H9 (cell line): ENCODE data around the gene PRKCB. TPM values are rescaled to one million over a fixed set of nuclear protein-coding genes. Genes with fewer than 3 reads are reported as not detected.

Source experiments
- DNase-seq: peaks from one replicate; pipeline ENCODE4 v3.0.0-alpha.2; 2017
- H2AFZ ChIP-seq: one replicate; pipeline ENCODE4 v1.6.1; 2013; ENCODE audit warnings: mild to moderate bottlenecking, low read length, control low read depth, moderate library complexity
- H2AK5ac ChIP-seq: 2 replicates; pipeline ENCODE4 v1.6.1; 2013; ENCODE audit warnings: low read length, control low read depth, mixed read lengths; ENCODE audit not compliant: insufficient read length
- H2BK120ac ChIP-seq: one replicate; pipeline ENCODE4 v1.6.1; 2013; ENCODE audit warnings: low read depth, mild to moderate bottlenecking, low read length, control low read depth, inconsistent platforms; ENCODE audit not compliant: poor library complexity, severe bottlenecking
- H2BK12ac ChIP-seq: 2 replicates; pipeline ENCODE4 v1.6.1; 2013; ENCODE audit warnings: low read length, control low read depth, mixed read lengths, low read depth; ENCODE audit not compliant: insufficient read length
- H2BK15ac ChIP-seq: 2 replicates; pipeline ENCODE4 v1.6.1; 2013; ENCODE audit warnings: low read depth, low read length, control low read depth
- H2BK20ac ChIP-seq: one replicate; pipeline ENCODE4 v1.6.1; 2013; ENCODE audit warnings: low read depth, mild to moderate bottlenecking, low read length, control low read depth, inconsistent platforms; ENCODE audit not compliant: poor library complexity, severe bottlenecking
- H2BK5ac ChIP-seq: 2 replicates; pipeline ENCODE4 v1.6.1; 2013; ENCODE audit warnings: low read length, control low read depth, mixed read lengths; ENCODE audit not compliant: insufficient read length
- H3K14ac ChIP-seq: 2 replicates; pipeline ENCODE4 v1.6.1; 2013; ENCODE audit warnings: low read length, control low read depth; ENCODE audit not compliant: insufficient read depth
- H3K18ac ChIP-seq: 2 replicates; pipeline ENCODE4 v1.6.1; 2013; ENCODE audit warnings: low read depth, mild to moderate bottlenecking, mixed read lengths, low read length, control low read depth; ENCODE audit not compliant: insufficient read length
- H3K23ac ChIP-seq: 2 replicates; pipeline ENCODE4 v1.6.1; 2013; ENCODE audit warnings: low read length, control low read depth, mixed read lengths, low read depth; ENCODE audit not compliant: insufficient read length
- H3K23me2 ChIP-seq: 2 replicates; pipeline ENCODE4 v1.6.1; 2013; ENCODE audit warnings: low read depth, mild to moderate bottlenecking, mixed read lengths, low read length, control low read depth; ENCODE audit not compliant: insufficient read length, poor library complexity, severe bottlenecking
- H3K27ac ChIP-seq: 2 replicates; pipeline ENCODE4 v1.5.1; 2013; ENCODE audit warnings: low read length, control low read depth, mixed read lengths, low read depth; ENCODE audit not compliant: insufficient read length
- H3K27me3 ChIP-seq: 2 replicates; pipeline ENCODE4 v1.6.1; 2013; ENCODE audit warnings: low read length, control low read depth, inconsistent platforms; ENCODE audit not compliant: insufficient read depth
- H3K4ac ChIP-seq: 2 replicates; pipeline ENCODE4 v1.6.1; 2013; ENCODE audit warnings: low read depth, mild to moderate bottlenecking, control low read depth, inconsistent platforms, low read length, moderate library complexity
- H3K4me1 ChIP-seq: 2 replicates; pipeline ENCODE4 v1.6.1; 2013; ENCODE audit warnings: low read length, control low read depth, inconsistent platforms; ENCODE audit not compliant: insufficient read depth
- H3K4me2 ChIP-seq: 2 replicates; pipeline ENCODE4 v1.6.1; 2013; ENCODE audit warnings: low read length, control low read depth, mixed read lengths; ENCODE audit not compliant: insufficient read length, insufficient read depth
- H3K56ac ChIP-seq: 2 replicates; pipeline ENCODE4 v1.6.1; 2013; ENCODE audit warnings: low read depth, mild to moderate bottlenecking, mixed read lengths, low read length, control low read depth; ENCODE audit not compliant: insufficient read length
- H3K79me1 ChIP-seq: 2 replicates; pipeline ENCODE4 v1.6.1; 2013; ENCODE audit warnings: low read depth, mild to moderate bottlenecking, moderate library complexity, low read length, control low read depth, inconsistent platforms; ENCODE audit not compliant: insufficient read depth, poor library complexity, severe bottlenecking
- H3K79me2 ChIP-seq: 2 replicates; pipeline ENCODE4 v1.6.1; 2013; ENCODE audit warnings: low read length, control low read depth, inconsistent platforms; ENCODE audit not compliant: insufficient read depth
- H3K9ac ChIP-seq: 2 replicates; pipeline ENCODE4 v1.6.1; 2013; ENCODE audit warnings: low read length, control low read depth, mixed read lengths; ENCODE audit not compliant: insufficient read length; ENCODE audit errors: extremely low read depth
- H3K9me3 ChIP-seq: one replicate; pipeline ENCODE4 v1.6.1; 2013; ENCODE audit warnings: low read depth, low read length, inconsistent platforms; ENCODE audit not compliant: control insufficient read depth
- H3T11ph ChIP-seq: one replicate; pipeline ENCODE4 v1.6.1; 2013; ENCODE audit warnings: mild to moderate bottlenecking, low read length, control low read depth, inconsistent platforms
- H4K20me1 ChIP-seq: one replicate; pipeline ENCODE4 v1.6.1; 2013; ENCODE audit not compliant: control insufficient read depth, insufficient read length, insufficient read depth
- H4K5ac ChIP-seq: 2 replicates; pipeline ENCODE4 v1.6.1; 2013; ENCODE audit warnings: low read depth, mild to moderate bottlenecking, mixed read lengths, low read length, control low read depth; ENCODE audit not compliant: insufficient read length
- H4K8ac ChIP-seq: replicated peaks from 2 replicates; pipeline ENCODE4 v1.6.1; 2013; ENCODE audit warnings: low read length, control low read depth, mixed read lengths, low read depth; ENCODE audit not compliant: insufficient read length
- H4K91ac ChIP-seq: 2 replicates; pipeline ENCODE4 v1.6.1; 2013; ENCODE audit warnings: low read depth, mild to moderate bottlenecking, moderate library complexity, mixed read lengths, low read length, control low read depth; ENCODE audit not compliant: insufficient read length
- H3K27ac Mint-ChIP-seq, 3 experiments: 2 replicates in 2 of 3; 3 replicates in 1 of 3; pipeline ENCODE4 v1.8.0; 2020 to 2021; ENCODE audit warnings: mixed read lengths in 3 of 3, mild to moderate bottlenecking in 1 of 3, moderate library complexity in 1 of 3
- H3K27me3 Mint-ChIP-seq: 2 replicates; pipeline ENCODE4 v1.8.0; 2021; ENCODE audit warnings: low read depth, mild to moderate bottlenecking, moderate library complexity, mixed read lengths
- H3K36me3 Mint-ChIP-seq, 3 experiments: 2 replicates in 2 of 3; 3 replicates in 1 of 3; pipeline ENCODE4 v1.8.0; 2020 to 2021; ENCODE audit warnings: low read depth in 3 of 3, mixed read lengths in 3 of 3; ENCODE audit not compliant: insufficient read depth in 1 of 3
- H3K4me1 Mint-ChIP-seq, 2 experiments: 2 replicates each; pipeline ENCODE4 v1.8.0; 2020; ENCODE audit warnings: mixed read lengths in 2 of 2
- H3K4me3 Mint-ChIP-seq, 2 experiments: 2 replicates in 1 of 2; 3 replicates in 1 of 2; pipeline ENCODE4 v1.8.0; 2020 to 2021; ENCODE audit warnings: mild to moderate bottlenecking in 2 of 2, mixed read lengths in 2 of 2, moderate library complexity in 1 of 2
- H3K9me3 Mint-ChIP-seq, 2 experiments: 2 replicates in 1 of 2; 3 replicates in 1 of 2; pipeline ENCODE4 v1.8.0; 2020; ENCODE audit warnings: mild to moderate bottlenecking in 2 of 2, mixed read lengths in 2 of 2, moderate library complexity in 1 of 2
- CTCF ChIP-seq: fragments of 200-600 bp; sonication (generic); conservative IDR thresholded peaks from 3 replicates; pipeline ENCODE4 v1.8.0; 2021; ENCODE audit warnings: antibody characterized with exemption, mild to moderate bottlenecking
- WGBS: extraction: QIAGEN DNeasy Blood & Tissue Kit; methylation state at CpG from one replicate; pipeline ENCODE4 v1.1.7; 2013; ENCODE audit warnings: missing lambda C conversion rate, low lambda C conversion rate, mixed read lengths; ENCODE audit not compliant: insufficient read length; ENCODE audit errors: extremely low coverage; 5-methylcytosine and 5-hydroxymethylcytosine counted together
- total RNA-seq: library from RNA; stranded (reverse); gene quantifications from 2 replicates; pipeline ENCODE4 v1.2.1, GENCODE V29; 2021

PRKCB gene
- total RNA-seq, 1 experiment from 2014 or later = 7.0 TPM

- Histone ChIP-seq H3T11ph (no peak overlapping the region), H3K18ac (no peak overlapping the region), H2AFZ (no peak overlapping the region), H3K4me2 (no peak overlapping the region), H4K20me1 (no peaks in the 10 kb centered on the region), H2BK5ac (no peak overlapping the region), H2BK20ac (no peak overlapping the region), H3K9ac (no peak overlapping the region), H2AK5ac (no peak overlapping the region), H4K8ac (no peak overlapping the region), H2BK120ac (no peak overlapping the region), H3K27ac (no peak overlapping the region), H2BK15ac (no peak overlapping the region), H4K91ac (no peak overlapping the region), H3K4ac (no peak overlapping the region), H3K9me3 (no peaks in the 10 kb centered on the region), H3K23me2 (no peaks in the 10 kb centered on the region), H3K23ac (no peak overlapping the region), H3K79me1 (no peaks in the 10 kb centered on the region), H2BK12ac (no peak overlapping the region), H3K56ac (no peak overlapping the region), H3K4me1 (no peaks in the 10 kb centered on the region), H3K27me3 (peaks cover 2% of the 10 kb centered on the region; the same call in 1 of the 2 replicates), H3K79me2 (no peaks in the 10 kb centered on the region), H4K5ac (no peak overlapping the region), H3K14ac (no peak overlapping the region)
- Mint-ChIP-seq H3K4me1 (peaks cover 13 to 16% of the 10 kb centered on the region in 2 experiments), H3K4me3 (no peak overlapping the region), H3K27me3 (peaks cover 94% of the 10 kb centered on the region), H3K36me3 (no peaks in the 10 kb centered on the region; a peak in 1 of 7 replicates), H3K9me3 (no peaks in the 10 kb centered on the region), H3K27ac (no peak overlapping the region)
- WGBS = no CpG with 5 or more reads among the region's 1 CpG
- TF ChIP-seq CTCF = no peak
- DNase-seq = no peak
Observed at GRCh38 chr16:23858542-23858941, 22.8 kb downstream of the PRKCB start.
